BLaER1 (cell line): Measurements from ENCODE around the gene SLC35F6.
"Not testable (repeated sequence)": the region's sequence is repeated elsewhere in the genome, so short reads cannot be mapped to it uniquely, and the experiment has no call there.

Experiments used
- H3K27ac ChIP-seq: shearing (Covaris generic); formaldehyde crosslinking; 2 replicates; pipeline ENCODE4 v1.8.1; 2022
- H3K27me3 ChIP-seq: shearing (Covaris generic); formaldehyde crosslinking; 2 replicates; pipeline ENCODE4 v1.8.1; 2022
- H3K36me3 ChIP-seq: shearing (Covaris generic); formaldehyde crosslinking; 2 replicates; pipeline ENCODE4 v1.8.1; 2022
- H3K4me1 ChIP-seq: shearing (Covaris generic); formaldehyde crosslinking; 2 replicates; pipeline ENCODE4 v1.8.1; 2022
- H3K4me2 ChIP-seq: shearing (Covaris generic); formaldehyde crosslinking; 2 replicates; pipeline ENCODE4 v1.8.1; 2022
- H3K4me3 ChIP-seq: shearing (Covaris generic); formaldehyde crosslinking; 2 replicates; pipeline ENCODE4 v1.8.1; 2022
- H3K9ac ChIP-seq: shearing (Covaris generic); formaldehyde crosslinking; 2 replicates; pipeline ENCODE4 v1.8.1; 2022
- H3K9me3 ChIP-seq: shearing (Covaris generic); formaldehyde crosslinking; 2 replicates; pipeline ENCODE4 v1.8.1; 2022
- H4K20me1 ChIP-seq: shearing (Covaris generic); formaldehyde crosslinking; 2 replicates; pipeline ENCODE4 v1.8.1; 2022
- Cebpa-rat ChIP-seq: shearing (Covaris generic); IDR thresholded peaks from 2 replicates; pipeline ENCODE4 v1.8.1; 2022

Gene SLC35F6

GRCh38 chr2:26811791-26812694 lies 48.0 kb downstream of the SLC35F6 start:
- Histone ChIP-seq H4K20me1 (no peaks in the 10 kb centered on the region), H3K4me2 (no peak overlapping the region), H3K9ac (no peak overlapping the region), H3K36me3 (no peaks in the 10 kb centered on the region), H3K27me3 (no peaks in the 10 kb centered on the region), H3K4me3 (no peak overlapping the region), H3K9me3 (0 out of 2 replicates have a peak, but pooled peaks cover 5% of the 10 kb centered on the region), H3K27ac (no peak overlapping the region), H3K4me1 (peaks cover 16% of the 10 kb centered on the region)
- no peak for TF ChIP-seq Cebpa-rat

GRCh38 chr2:26812731-26813130 lies 48.6 kb downstream of the SLC35F6 start:
- Histone ChIP-seq H3K36me3 (no peaks in the 10 kb centered on the region), H3K27me3 (no peaks in the 10 kb centered on the region), H3K4me3 (no peak overlapping the region), H3K27ac (no peak overlapping the region), H3K9me3 (0 out of 2 replicates have a peak, but pooled peaks cover 5% of the 10 kb centered on the region), H3K4me1 (peaks cover 16% of the 10 kb centered on the region), H4K20me1 (no peaks in the 10 kb centered on the region), H3K9ac (no peak overlapping the region), H3K4me2 (no peak overlapping the region)
- no peak for TF ChIP-seq Cebpa-rat

- H4K20me1 ChIP-seq, H3K4me3 ChIP-seq, H3K4me2 ChIP-seq, H3K36me3 ChIP-seq, H3K27me3 ChIP-seq, H3K9ac ChIP-seq, H3K9me3 ChIP-seq, H3K27ac ChIP-seq: not testable (repeated sequence)
- peaks cover 16% of the 10 kb centered on the region for H3K4me1 ChIP-seq
Measured at GRCh38 chr2:26814072-26814765, 50.1 kb downstream of the SLC35F6 start.

- Histone ChIP-seq H3K9ac (no peak overlapping the region), H3K9me3 (0 out of 2 replicates have a peak, but pooled peaks cover 5% of the 10 kb centered on the region), H3K27ac (no peak overlapping the region), H4K20me1 (no peaks in the 10 kb centered on the region), H3K4me3 (no peak overlapping the region), H3K4me2 (no peak overlapping the region), H3K36me3 (no peaks in the 10 kb centered on the region), H3K27me3 (no peaks in the 10 kb centered on the region), H3K4me1 (peaks cover under 1% of the 10 kb centered on the region; the same call in 1 of the 2 replicates)
- no peak for TF ChIP-seq Cebpa-rat
Measured at GRCh38 chr2:26816893-26817292, 52.8 kb downstream of the SLC35F6 start.

GRCh38 chr2:26818255-26818654 lies 54.2 kb downstream of the SLC35F6 start:
- H3K27me3 ChIP-seq, result no peaks in the 10 kb centered on the region
- no peaks in the 10 kb centered on the region for H3K36me3 ChIP-seq
- no peak overlapping the region for H3K9ac ChIP-seq
- no peak overlapping the region for H3K4me2 ChIP-seq
- TF ChIP-seq Cebpa-rat, result no peak
- peaks cover 14% of the 10 kb centered on the region for H3K4me1 ChIP-seq
- H3K4me3 ChIP-seq, result no peak overlapping the region
- H4K20me1 ChIP-seq, result no peaks in the 10 kb centered on the region
- 0 out of 2 replicates have a peak, but pooled peaks cover 5% of the 10 kb centered on the region for H3K9me3 ChIP-seq
- no peak overlapping the region for H3K27ac ChIP-seq

GRCh38 chr2:26818972-26819371 lies 54.9 kb downstream of the SLC35F6 start:
- no peaks in the 10 kb centered on the region for H4K20me1 ChIP-seq
- no peaks in the 10 kb centered on the region for H3K36me3 ChIP-seq
- H3K27ac ChIP-seq, result no peak overlapping the region
- no peak overlapping the region for H3K4me2 ChIP-seq
- no peak for TF ChIP-seq Cebpa-rat
- no peaks in the 10 kb centered on the region for H3K27me3 ChIP-seq
- 0 out of 2 replicates have a peak, but pooled peaks cover 5% of the 10 kb centered on the region for H3K9me3 ChIP-seq
- H3K4me3 ChIP-seq, result no peak overlapping the region
- peaks cover 19% of the 10 kb centered on the region for H3K4me1 ChIP-seq
- H3K9ac ChIP-seq, result no peak overlapping the region

- no peak overlapping the region for H3K4me3 ChIP-seq
- H3K27ac ChIP-seq, result no peak overlapping the region
- no peaks in the 10 kb centered on the region for H3K27me3 ChIP-seq
- no peaks in the 10 kb centered on the region for H4K20me1 ChIP-seq
- no peak for TF ChIP-seq Cebpa-rat
- H3K9ac ChIP-seq, result no peak overlapping the region
- H3K4me2 ChIP-seq, result no peak overlapping the region
- H3K9me3 ChIP-seq, result no peaks in the 10 kb centered on the region
- peaks cover 19% of the 10 kb centered on the region for H3K4me1 ChIP-seq
- H3K36me3 ChIP-seq, result no peaks in the 10 kb centered on the region
Measured at GRCh38 chr2:26820932-26821331, 56.8 kb downstream of the SLC35F6 start.

GRCh38 chr2:26822877-26823276 lies 58.8 kb downstream of the SLC35F6 start:
- Histone ChIP-seq H3K4me2 (peak overlapping the region; percentile 70), H3K36me3 (no peaks in the 10 kb centered on the region), H3K9ac (no peak overlapping the region), H4K20me1 (no peaks in the 10 kb centered on the region), H3K4me1 (peaks cover 19% of the 10 kb centered on the region), H3K27ac (no peak overlapping the region), H3K27me3 (no peaks in the 10 kb centered on the region), H3K4me3 (no peak overlapping the region), H3K9me3 (no peaks in the 10 kb centered on the region)
- no peak for TF ChIP-seq Cebpa-rat
